GOT3 (cell line): ENCODE data around the gene GLRX.

Source experiments
- DNase-seq: peaks from one replicate; lab custom pipeline; 2025; ENCODE audit warnings: mixed read lengths; lab: John Stamatoyannopoulos, UW

The GLRX gene

DNA sequence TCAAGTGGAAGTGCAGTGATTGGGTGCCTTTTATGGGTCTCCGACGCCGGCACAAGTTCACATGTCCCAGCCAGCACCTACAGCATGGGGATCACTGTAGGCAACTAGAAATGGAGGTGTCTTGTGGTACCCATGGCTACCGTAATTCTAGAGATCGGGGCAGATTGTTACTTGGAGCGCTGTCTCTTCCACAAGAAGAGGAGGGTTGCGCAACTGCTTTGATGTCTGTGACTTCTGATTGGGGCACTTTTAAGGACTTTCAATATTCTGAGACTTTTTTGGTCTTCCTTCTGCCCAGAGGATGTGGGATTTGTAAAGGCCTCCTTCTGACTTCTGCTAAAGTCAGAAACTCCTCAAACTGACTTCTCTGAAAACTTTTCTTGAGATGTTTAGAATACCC is 41.9 kb downstream of the GLRX start:
- DNase-seq: no peak

DNA sequence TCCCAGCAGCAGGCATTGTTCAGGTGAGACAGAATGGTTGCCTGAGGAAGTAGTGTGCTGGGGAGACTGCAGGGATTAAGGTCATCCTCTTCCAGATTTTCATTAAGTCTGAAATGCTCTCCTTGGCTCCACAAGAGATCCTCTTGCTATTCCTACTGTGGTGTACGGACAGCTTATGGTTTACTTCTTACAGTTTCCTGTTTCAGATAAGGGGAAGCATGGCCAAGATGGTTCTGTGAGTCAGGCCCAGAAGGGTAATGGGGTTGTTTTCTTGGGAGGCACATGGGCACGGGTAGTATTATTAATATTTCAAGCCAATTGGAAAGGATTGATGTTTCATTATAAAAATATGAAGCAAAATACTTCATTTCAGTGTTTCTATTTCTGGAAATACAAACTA is 42.9 kb downstream of the GLRX start:
- DNase-seq: no peak

DNA sequence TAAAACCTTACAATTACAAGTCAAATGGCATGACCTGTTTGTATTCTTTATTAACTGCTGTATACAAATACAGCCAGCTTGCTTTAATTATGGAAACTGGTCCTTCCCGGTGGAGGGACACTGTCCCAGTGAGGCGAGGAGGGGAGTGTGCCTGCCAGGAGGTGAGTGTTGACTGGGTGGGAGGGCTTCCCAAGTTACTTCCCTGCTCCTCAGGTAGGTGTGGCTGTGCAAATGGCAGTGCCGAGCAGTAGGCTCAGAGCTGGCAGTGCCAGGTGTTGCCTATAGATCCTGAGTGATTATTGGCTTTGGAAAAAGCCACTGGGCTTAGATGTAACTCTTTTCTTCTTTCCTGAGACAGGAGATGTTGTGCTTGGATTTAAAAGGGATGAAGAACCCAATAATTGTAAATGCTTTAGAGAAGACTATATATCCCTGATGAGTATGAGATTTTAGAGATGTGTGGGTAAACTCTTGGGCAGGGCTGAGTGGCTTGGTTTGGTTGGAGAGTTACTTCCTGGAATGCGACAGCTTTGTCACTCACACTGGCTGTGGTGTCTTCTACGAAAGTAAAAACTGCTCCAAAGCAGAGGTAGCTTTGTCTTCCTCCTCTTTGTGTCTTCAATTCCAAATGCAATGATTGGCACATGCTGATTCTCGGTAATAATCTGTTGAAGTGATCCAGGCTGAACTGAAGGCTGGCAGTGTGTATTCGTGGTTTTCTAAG is 43.7 kb downstream of the GLRX start:
- no peak for DNase-seq

DNA sequence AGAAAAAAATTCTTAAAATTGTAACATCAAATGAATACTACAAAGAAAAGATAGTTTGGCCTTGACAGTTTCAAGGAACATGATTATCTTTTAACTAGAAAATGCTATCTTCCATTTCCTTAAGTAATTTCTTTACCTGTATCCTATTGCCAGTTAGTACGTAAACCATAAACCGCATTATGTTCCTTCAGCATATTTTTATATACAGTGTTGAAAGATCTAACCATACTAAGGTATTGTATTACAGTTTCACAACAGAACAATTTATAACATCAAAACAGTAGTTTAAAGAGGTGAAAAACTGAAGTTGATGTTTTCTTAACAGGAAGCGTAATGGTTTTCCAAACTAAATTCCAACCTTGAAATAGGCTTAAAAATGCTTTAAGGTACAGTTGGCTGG is 45.1 kb downstream of the GLRX start:
- DNase-seq: no peak

DNA sequence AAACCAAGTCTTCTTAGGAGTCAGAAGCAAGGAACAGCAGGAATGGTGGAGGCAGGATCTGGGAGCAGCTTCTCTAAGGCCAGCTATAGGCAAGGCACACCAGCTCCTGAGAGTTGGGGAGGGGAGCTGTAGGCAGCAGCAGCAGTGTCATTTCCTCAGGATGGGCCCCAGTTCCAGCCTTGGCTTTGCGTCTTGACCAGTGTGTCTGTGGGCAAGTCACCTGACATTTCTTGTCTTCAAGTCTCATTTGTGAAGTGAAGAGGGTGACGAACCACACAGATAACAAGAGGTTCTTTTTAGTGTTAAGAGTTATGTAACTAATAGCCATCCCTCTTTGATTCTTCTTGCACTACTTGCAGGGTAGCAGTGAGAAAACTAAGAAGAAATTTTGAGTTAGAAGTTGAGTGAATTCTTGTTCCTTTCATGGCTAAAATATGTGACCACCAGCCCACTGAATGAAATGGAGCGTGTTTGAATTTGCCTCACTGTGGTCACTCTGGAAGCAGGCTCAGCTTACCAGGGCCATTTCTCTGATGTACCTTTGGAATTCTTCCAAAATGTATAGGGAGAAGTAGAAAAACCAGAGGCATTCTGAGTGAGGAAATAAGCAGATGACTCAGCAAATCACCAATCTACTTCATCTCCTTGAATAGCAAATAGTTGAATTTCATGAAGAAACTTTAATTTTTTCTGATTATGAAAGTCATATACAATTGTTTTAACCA is 49.0 kb downstream of the GLRX start:
- DNase-seq: no peak

DNA sequence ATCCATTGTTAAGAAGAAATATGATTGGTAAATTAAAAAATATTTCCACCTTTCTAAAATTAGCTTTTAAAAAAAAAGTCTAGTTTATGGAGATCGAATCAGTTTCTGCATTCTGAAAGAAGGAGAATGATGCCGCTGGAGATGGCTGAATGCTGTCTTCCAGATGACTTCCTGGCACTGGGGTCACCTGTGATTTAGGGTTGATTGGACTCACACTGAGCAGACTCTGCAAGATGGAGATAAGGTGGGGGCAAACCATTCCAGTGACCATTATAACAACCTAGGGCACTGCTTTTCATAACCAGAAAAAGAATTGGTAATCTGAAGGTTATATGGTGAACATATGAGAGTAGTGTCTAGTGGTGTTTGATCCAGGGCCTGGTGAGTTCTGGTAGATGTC is 50.6 kb downstream of the GLRX start:
- DNase-seq: no peak

DNA sequence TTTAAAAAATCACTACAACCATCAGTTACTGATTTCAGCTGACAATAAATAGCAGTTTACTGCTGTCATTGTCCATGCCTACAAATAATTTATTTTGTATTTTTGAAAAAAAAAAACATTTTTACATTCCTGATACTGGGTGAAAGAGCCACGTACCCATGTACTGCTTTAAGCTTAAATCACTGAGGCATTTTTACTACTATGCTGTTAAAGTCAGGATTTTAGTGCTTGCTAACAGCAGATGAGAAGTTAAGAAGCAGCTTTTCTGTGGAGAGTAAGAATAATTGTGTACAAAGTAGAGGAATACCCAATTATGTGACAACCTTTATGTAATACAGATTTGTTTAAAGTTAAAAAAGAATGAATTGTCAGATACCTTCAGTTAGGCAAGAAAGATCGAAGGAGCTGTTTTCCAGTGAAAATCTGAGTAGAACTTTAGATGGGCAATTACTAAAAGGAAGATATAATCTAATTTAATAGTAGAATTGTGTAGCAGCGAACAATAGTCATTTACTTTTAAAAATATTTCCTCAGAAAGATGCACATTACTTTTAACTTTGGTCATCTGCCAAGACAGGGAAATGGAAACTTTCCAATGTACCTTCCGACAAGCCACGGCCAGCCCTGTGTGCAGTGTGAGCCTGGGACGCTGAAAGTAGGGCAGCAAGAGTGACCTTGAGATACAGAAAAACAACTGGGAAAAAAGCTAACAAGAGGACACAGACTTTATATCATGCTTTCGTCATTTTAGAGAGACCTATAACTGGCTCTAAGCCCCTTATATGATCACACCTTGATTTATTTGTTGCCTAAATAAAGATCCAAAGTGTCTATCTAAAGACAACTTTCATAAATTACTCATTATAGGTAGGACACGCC is 51.5 kb downstream of the GLRX start:
- DNase-seq: no peak

DNA sequence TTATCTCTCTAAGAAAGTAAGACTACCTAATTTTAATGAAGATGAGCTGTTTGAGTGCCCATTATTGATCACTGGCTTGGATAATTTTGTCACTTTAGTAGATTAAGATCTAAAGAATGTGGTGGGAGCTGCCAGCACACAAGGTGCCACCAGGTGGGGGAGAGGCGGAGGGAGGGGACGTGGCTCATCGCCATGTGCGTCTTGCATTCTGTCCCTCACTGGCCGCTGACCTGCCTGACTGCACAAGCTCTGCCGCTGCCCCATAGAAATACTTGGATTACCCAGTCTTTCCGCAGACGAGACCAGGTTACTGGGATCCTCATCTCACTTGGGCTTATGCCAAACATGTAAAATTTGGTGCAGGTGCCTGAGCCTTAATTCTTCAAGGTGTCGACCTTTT is 53.8 kb downstream of the GLRX start:
- no peak for DNase-seq

DNA sequence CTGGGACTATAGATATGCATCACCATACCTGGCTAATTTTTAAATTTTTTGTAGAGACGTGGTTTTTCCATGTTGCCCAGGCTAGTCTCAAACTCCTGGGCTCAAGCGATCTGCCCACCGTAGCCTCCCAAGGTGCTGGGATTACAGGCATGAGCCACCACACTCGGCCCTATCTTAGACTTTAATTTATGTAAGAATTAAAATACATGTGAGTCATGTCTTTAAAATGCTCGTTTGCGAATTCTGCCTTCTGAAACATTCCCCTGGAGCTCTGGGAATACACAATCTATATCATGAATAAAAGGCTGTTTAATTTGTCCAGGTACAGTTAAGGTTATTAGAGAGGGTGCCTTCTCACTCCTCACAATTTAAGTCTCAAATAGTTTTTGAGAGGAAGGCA is 58.6 kb downstream of the GLRX start:
- DNase-seq: no peak
